B cell (primary cell): ENCODE data around the gene USP34.

Experiments
- EZH2 ChIP-seq: IDR thresholded peaks from 2 replicates; pipeline ENCODE4 v1.6.1; 2012; ENCODE audit warnings: borderline replicate concordance, low read depth, mild to moderate bottlenecking, moderate library complexity, low read length; ENCODE audit not compliant: insufficient read depth, poor library complexity, severe bottlenecking
- TF ChIP-seq, protein P1 (sequence below): fragments of 200-600 bp; IDR thresholded peaks from one replicate; pipeline ENCODE4 v1.8.0; 2022; ENCODE audit warnings: antibody characterized with exemption, mild to moderate bottlenecking

DNA sequence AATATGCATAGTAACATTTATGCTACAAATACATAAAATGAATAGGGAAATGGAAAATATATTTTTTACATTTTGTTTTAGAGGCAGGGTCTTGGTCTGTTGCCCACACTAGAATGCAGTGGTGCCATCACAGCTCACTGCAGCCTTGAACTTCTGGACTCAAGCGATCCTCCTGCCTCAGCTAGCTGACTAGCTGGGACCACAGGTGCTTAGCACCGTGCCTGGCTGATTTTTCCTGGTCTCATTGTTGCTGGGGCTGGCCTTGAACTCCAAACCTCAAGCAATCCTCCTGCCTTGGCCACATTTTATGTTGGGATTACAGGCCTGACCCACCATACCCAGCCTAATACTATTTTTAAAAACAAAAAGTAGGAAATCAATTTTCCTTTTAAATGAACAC, 34.1 kb upstream of the USP34 start:
- TF ChIP-seq EZH2: no peak
- TF ChIP-seq, protein P1, sequence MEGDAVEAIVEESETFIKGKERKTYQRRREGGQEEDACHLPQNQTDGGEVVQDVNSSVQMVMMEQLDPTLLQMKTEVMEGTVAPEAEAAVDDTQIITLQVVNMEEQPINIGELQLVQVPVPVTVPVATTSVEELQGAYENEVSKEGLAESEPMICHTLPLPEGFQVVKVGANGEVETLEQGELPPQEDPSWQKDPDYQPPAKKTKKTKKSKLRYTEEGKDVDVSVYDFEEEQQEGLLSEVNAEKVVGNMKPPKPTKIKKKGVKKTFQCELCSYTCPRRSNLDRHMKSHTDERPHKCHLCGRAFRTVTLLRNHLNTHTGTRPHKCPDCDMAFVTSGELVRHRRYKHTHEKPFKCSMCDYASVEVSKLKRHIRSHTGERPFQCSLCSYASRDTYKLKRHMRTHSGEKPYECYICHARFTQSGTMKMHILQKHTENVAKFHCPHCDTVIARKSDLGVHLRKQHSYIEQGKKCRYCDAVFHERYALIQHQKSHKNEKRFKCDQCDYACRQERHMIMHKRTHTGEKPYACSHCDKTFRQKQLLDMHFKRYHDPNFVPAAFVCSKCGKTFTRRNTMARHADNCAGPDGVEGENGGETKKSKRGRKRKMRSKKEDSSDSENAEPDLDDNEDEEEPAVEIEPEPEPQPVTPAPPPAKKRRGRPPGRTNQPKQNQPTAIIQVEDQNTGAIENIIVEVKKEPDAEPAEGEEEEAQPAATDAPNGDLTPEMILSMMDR: no peak
